NT2/D1 (cell line): ENCODE measurements around the gene LRRC15.

ENCODE experiments used
- DNase-seq: peaks from one replicate; pipeline ENCODE4 v3.0.0-alpha.2; 2011; ENCODE audit warnings: low read depth, low spot score
- H3K27me3 ChIP-seq: 2 replicates; pipeline ENCODE4 v1.6.0; 2011; ENCODE audit warnings: mild to moderate bottlenecking; ENCODE audit not compliant: insufficient read length, insufficient read depth
- H3K36me3 ChIP-seq: 2 replicates; pipeline ENCODE4 v1.6.1; 2011; ENCODE audit warnings: mild to moderate bottlenecking, low read length, mixed read lengths; ENCODE audit not compliant: insufficient read depth, insufficient read length
- H3K4me1 ChIP-seq: 2 replicates; pipeline ENCODE4 v1.5.1; 2011; ENCODE audit not compliant: insufficient read depth, insufficient read length
- H3K4me3 ChIP-seq: 2 replicates; pipeline ENCODE4 v1.5.1; 2011; ENCODE audit warnings: low read depth; ENCODE audit not compliant: insufficient read length
- H3K9ac ChIP-seq: 2 replicates; pipeline ENCODE4 v1.6.0; 2011; ENCODE audit warnings: low read depth; ENCODE audit not compliant: insufficient read length
- H3K9me3 ChIP-seq: 2 replicates; pipeline ENCODE4 v1.5.1; 2011; ENCODE audit warnings: mild to moderate bottlenecking, low read length; ENCODE audit not compliant: insufficient read depth
- SUZ12 ChIP-seq: IDR thresholded peaks from 2 replicates; pipeline ENCODE4 v1.6.1; 2011; ENCODE audit not compliant: insufficient read length, insufficient read depth; ENCODE audit errors: extremely low read depth
- YY1 ChIP-seq: IDR thresholded peaks from 2 replicates; pipeline ENCODE4 v1.6.1; 2011; ENCODE audit not compliant: insufficient read length, insufficient read depth
- ZNF274 ChIP-seq: IDR thresholded peaks from 2 replicates; pipeline ENCODE4 v1.6.1; 2011; ENCODE audit warnings: mild to moderate bottlenecking, low read depth, low read length

Gene LRRC15

DNA sequence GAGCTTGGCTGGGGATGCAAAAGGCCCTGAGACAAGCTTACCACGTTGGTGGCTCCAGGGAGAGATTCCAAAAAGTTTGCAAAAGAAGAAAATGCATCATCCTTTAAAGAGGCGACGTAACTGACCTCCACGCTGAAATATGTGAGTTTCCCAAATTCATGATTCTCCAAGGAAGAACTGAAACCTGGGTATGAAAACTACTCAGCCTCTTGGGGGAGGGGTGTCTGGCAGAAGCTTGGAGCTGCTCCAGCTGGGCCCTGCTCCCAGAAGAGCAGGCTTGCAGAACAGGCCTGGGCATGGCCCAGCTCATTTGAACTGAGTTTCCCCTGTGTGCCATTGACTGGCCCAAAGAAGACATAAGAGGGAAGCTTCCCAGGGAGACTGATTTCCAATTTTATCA lies 39.0 kb downstream of the LRRC15 start:
- no peak for DNase-seq
- H3K9me3 ChIP-seq: peaks cover 15% of the 10 kb centered on the region
- H3K4me3 ChIP-seq: no peak overlapping the region
- peaks cover 28% of the 10 kb centered on the region for H3K27me3 ChIP-seq
- peaks cover 17% of the 10 kb centered on the region for H3K4me1 ChIP-seq
- H3K9ac ChIP-seq: no peak overlapping the region
- no peak for TF ChIP-seq SUZ12
- no peak for TF ChIP-seq YY1
- no peak for TF ChIP-seq ZNF274
- H3K36me3 ChIP-seq: no peaks in the 10 kb centered on the region

- Histone ChIP-seq H3K36me3 (no peaks in the 10 kb centered on the region), H3K4me1 (peaks cover 17% of the 10 kb centered on the region), H3K9me3 (peaks cover 15% of the 10 kb centered on the region), H3K9ac (no peak overlapping the region), H3K4me3 (no peak overlapping the region), H3K27me3 (peaks cover 28% of the 10 kb centered on the region)
- no peak for DNase-seq
- no peak for TF ChIP-seq SUZ12
- TF ChIP-seq ZNF274: no peak
- TF ChIP-seq YY1: no peak
These were observed 39.4 kb downstream of the LRRC15 start for GRCh38 chr3:194330160-194330559.

GRCh38 chr3:194329583-194329965 lies 40.0 kb downstream of the LRRC15 start:
- H3K36me3 ChIP-seq: no peaks in the 10 kb centered on the region
- DNase-seq: no peak
- peaks cover 21% of the 10 kb centered on the region for H3K9me3 ChIP-seq
- peaks cover 17% of the 10 kb centered on the region for H3K4me1 ChIP-seq
- no peak overlapping the region for H3K4me3 ChIP-seq
- no peak overlapping the region for H3K9ac ChIP-seq
- peaks cover 28% of the 10 kb centered on the region for H3K27me3 ChIP-seq
- TF ChIP-seq YY1 (no peak), ZNF274 (no peak), SUZ12 (no peak)

DNA sequence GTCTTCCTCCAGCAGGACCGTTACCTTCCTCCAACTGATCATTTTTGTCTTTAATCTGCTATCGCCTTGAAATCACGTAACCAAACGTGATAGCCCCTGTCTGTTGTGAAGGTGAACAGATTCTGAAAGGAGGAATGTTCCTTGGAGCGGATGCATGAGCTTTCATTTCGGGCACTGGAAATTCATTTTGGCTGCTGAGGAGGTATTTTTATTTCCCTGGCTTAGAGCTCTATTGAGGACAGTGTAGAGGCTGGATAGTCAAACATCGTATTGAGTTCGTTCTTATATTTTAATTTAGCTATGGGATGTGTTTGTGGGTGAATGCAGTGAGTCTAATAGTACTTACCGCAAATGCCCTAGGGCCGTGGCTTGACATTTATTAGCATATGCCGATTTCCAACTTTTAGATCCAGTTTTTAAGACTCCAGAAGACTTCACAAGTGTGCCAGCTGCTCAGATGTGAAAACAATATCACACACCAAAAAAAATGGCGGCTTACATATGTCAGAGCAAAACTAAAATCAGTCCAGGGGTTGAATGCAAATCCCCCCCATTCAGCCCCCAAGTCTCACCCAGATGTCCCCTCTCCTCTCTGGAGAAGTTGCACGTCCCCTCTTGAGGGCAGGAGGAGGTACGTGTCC lies 40.5 kb downstream of the LRRC15 start:
- no peak for TF ChIP-seq ZNF274
- no peak for TF ChIP-seq SUZ12
- TF ChIP-seq YY1: no peak
- no peak for DNase-seq
- Histone ChIP-seq H3K4me1 (peaks cover 17% of the 10 kb centered on the region), H3K36me3 (no peaks in the 10 kb centered on the region), H3K9me3 (peaks cover 25% of the 10 kb centered on the region), H3K27me3 (peaks cover 26% of the 10 kb centered on the region), H3K9ac (no peak overlapping the region), H3K4me3 (no peak overlapping the region)

DNA sequence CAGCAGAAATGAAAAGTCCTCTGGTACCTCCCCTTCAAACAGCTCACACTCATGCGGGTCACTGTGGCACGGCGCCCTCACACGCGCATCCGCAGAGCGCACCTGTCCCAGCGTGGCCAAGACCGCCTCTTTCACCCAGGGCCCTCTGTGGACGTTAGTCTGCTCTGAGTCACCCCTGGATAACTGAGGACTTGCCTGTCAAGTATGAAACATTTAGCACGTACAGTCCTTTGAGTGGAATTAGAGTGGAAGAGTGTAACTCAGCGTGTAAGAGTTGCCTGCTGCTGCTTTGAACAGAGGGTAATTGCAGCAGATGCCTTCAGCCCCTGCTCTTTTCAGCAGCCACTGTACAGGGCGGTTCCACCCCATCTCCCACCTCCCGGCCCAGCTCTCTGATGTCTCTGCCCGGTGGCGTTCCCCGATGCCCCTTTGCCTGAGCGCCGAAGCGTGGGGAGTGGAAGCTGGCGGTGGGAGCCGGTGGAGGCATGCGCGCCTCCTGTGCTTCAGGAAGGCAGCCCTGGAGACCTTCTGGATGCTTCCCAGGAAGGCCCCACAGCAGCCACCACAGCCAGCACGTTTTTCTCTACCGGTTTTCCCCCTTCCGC lies 41.4 kb downstream of the LRRC15 start:
- Histone ChIP-seq H3K27me3 (peaks cover 17% of the 10 kb centered on the region), H3K4me3 (no peak overlapping the region)

DNA sequence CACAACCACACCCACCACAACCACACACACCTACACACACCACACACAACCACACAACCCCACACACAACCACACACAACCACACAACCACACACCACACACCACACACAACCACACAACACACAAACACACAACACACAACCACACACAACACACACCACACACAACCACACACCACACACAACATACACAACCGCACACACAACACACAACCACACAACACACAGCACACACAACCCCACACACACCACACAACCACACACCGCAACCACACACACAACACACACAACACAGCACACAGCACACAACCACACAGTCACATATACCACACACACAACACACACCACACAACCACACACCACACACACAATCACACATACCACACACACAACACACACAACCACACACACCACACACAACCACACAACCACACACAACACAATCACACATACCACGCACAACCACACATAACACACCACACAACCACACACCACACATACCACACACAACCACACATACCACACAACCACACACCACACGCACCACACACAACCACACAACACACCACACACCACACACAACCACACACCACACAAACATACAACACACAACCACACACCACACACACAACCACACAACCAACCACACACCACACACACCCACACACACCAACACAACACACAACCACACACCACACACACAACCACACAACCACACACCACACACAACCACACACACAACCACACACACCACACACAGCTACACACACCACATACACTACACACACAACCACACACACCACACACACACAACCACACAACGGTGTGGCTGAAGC lies 42.1 kb downstream of the LRRC15 start:
- Histone ChIP-seq H3K27me3 (peaks cover 10% of the 10 kb centered on the region), H3K4me3 (no peak overlapping the region), H3K9ac (no peak overlapping the region), H3K4me1 (peaks cover 17% of the 10 kb centered on the region), H3K36me3 (no peaks in the 10 kb centered on the region), H3K9me3 (peaks cover 32% of the 10 kb centered on the region)
- no peak for DNase-seq
- no peak for TF ChIP-seq YY1
- no peak for TF ChIP-seq SUZ12
- TF ChIP-seq ZNF274: no peak

More for the DNA sequence above, 41.4 kb downstream of the LRRC15 start:
- TF ChIP-seq SUZ12: no peak
- no peak for TF ChIP-seq ZNF274
- TF ChIP-seq YY1: no peak
- peaks cover 17% of the 10 kb centered on the region for H3K4me1 ChIP-seq
- no peak overlapping the region for H3K9ac ChIP-seq
- peaks cover 25% of the 10 kb centered on the region for H3K9me3 ChIP-seq
- no peak for DNase-seq
- no peaks in the 10 kb centered on the region for H3K36me3 ChIP-seq

DNA sequence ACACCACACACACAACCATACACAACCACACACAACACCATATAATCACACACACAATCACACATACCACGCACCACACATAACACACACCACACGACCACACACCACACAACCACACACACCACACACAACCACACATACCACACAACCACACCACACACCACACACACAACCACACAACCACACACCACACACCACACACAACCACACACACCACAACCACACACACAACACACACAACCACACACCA lies 42.6 kb downstream of the LRRC15 start:
- peaks cover 37% of the 10 kb centered on the region for H3K9me3 ChIP-seq
- DNase-seq: no peak
- no peak for TF ChIP-seq ZNF274
- TF ChIP-seq SUZ12: no peak
- TF ChIP-seq YY1: no peak
- H3K4me1 ChIP-seq: peaks cover 13% of the 10 kb centered on the region
- H3K36me3 ChIP-seq: no peaks in the 10 kb centered on the region
- peaks cover 4% of the 10 kb centered on the region for H3K27me3 ChIP-seq
- no peak overlapping the region for H3K9ac ChIP-seq
- no peak overlapping the region for H3K4me3 ChIP-seq
